Uterus (tissue), 4 donors: ENCODE measurements around the gene RFC4. TPM values are rescaled to one million over a fixed set of nuclear protein-coding genes. Genes with fewer than 3 reads are reported as not detected.

Experiments
- DNase-seq, 2 donors: peaks; one replicate each; pipeline ENCODE4 v3.0.0-alpha.2; 2019 to 2020
- H3K27ac ChIP-seq, 2 donors: fragments of 200-600 bp; sonication (generic); 1 replicate in 1 of 2; 2 replicates in 1 of 2; pipeline ENCODE4 v1.5.1; 2016 to 2018
- H3K27me3 ChIP-seq, 2 donors: fragments of 200-600 bp; sonication (generic); one replicate each; pipeline ENCODE4 v1.5.1; 2018 to 2019; ENCODE audit warnings: control low read depth in 1 of 2
- H3K36me3 ChIP-seq, 2 donors: fragments of 200-600 bp; sonication (generic); one replicate each; pipeline ENCODE4 v1.5.1; 2019; ENCODE audit warnings: control low read depth in 1 of 2
- H3K4me1 ChIP-seq, 2 donors: fragments of 200-600 bp; sonication (generic); one replicate each; pipeline ENCODE4 v1.5.1; 2018 to 2019; ENCODE audit warnings: control low read depth in 1 of 2
- H3K4me3 ChIP-seq, 2 donors: fragments of 200-600 bp; sonication (generic); 1 replicate in 1 of 2; 2 replicates in 1 of 2; pipeline ENCODE4 v1.5.1; 2018 to 2019; ENCODE audit warnings: mild to moderate bottlenecking in 1 of 2
- H3K9me3 ChIP-seq, 2 donors: fragments of 200-600 bp; sonication (generic); one replicate each; pipeline ENCODE4 v1.5.1; 2019; ENCODE audit warnings: control low read depth in 1 of 2
- POLR2A ChIP-seq, 2 donors: fragments of 450-650 bp; IDR thresholded peaks; one replicate each; pipeline ENCODE4 v1.6.1; 2016; ENCODE audit warnings: antibody characterized with exemption in 2 of 2, mild to moderate bottlenecking in 1 of 2, moderate library complexity in 1 of 2
- intact Hi-C: fragments of 100-400 bp; cut with DNase I; formaldehyde crosslinking; loops from one replicate; pipeline ENCODE4 v1.15.1; 2023; ENCODE audit warnings: low total_unique reads
- total RNA-seq, 4 donors: library from RNA; depleted of rRNA in 3 of 4; stranded (reverse); fragments of >200 nt in 3 of 4; gene quantifications; one replicate each; pipeline versions ENCODE4 v1.1.0 to v1.2.4, GENCODE V29; 2014 to 2023
- TF ChIP-seq, protein P1 (sequence below), 4 experiments: fragments of 200-600 bp in 2 of 4; fragments of 450-650 bp in 2 of 4; sonication (generic) in 2 of 4; IDR thresholded peaks; one replicate each; pipeline ENCODE4 v1.5.1; 2016 to 2019; ENCODE audit warnings: antibody characterized with exemption in 4 of 4, mild to moderate bottlenecking in 2 of 4, moderate library complexity in 1 of 4
- donor health status: DM: yes; HTN: yes; CAD: no.

Gene RFC4
- total RNA-seq, 4 donors from 2014 or later: 2.8 to 43.8 (median 26.6) TPM

DNA sequence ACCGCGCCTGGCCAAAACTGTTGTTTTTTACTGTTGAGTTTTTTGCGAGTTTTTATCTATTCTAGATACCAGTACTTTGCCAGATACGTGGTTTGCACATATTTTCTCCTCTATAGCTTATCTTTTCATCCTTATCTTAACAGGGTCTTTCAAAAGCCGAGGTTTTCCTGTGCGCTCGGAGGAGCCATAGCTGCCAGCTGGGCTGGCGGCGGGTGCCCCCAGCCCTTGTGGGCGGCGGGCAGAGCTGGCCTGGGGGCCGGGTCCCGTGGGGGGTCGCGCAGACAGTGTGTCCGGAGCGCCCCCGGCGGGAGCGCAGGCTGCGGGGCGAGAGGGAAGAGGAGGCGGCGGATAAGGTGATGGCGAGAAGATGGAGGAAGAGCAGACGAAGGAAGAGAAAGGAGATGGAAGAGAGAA, 34.0 kb downstream of the RFC4 start:
- intact Hi-C loops: no loop called here
- no peaks in the 10 kb centered on the region for H3K27me3 ChIP-seq
- H3K4me3 ChIP-seq: peak overlapping the region; percentile 12 to 30
- H3K36me3 ChIP-seq: no peaks in the 10 kb centered on the region
- no peaks in the 10 kb centered on the region for H3K9me3 ChIP-seq
- no peaks in the 10 kb centered on the region for H3K4me1 ChIP-seq
- H3K27ac ChIP-seq: no peak overlapping the region
- no peak for DNase-seq
- no peak for TF ChIP-seq POLR2A (IDR thresholded peaks at IDR 0.05)
- TF ChIP-seq, protein P1, sequence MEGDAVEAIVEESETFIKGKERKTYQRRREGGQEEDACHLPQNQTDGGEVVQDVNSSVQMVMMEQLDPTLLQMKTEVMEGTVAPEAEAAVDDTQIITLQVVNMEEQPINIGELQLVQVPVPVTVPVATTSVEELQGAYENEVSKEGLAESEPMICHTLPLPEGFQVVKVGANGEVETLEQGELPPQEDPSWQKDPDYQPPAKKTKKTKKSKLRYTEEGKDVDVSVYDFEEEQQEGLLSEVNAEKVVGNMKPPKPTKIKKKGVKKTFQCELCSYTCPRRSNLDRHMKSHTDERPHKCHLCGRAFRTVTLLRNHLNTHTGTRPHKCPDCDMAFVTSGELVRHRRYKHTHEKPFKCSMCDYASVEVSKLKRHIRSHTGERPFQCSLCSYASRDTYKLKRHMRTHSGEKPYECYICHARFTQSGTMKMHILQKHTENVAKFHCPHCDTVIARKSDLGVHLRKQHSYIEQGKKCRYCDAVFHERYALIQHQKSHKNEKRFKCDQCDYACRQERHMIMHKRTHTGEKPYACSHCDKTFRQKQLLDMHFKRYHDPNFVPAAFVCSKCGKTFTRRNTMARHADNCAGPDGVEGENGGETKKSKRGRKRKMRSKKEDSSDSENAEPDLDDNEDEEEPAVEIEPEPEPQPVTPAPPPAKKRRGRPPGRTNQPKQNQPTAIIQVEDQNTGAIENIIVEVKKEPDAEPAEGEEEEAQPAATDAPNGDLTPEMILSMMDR (IDR thresholded peaks at IDR 0.05): no peak

DNA sequence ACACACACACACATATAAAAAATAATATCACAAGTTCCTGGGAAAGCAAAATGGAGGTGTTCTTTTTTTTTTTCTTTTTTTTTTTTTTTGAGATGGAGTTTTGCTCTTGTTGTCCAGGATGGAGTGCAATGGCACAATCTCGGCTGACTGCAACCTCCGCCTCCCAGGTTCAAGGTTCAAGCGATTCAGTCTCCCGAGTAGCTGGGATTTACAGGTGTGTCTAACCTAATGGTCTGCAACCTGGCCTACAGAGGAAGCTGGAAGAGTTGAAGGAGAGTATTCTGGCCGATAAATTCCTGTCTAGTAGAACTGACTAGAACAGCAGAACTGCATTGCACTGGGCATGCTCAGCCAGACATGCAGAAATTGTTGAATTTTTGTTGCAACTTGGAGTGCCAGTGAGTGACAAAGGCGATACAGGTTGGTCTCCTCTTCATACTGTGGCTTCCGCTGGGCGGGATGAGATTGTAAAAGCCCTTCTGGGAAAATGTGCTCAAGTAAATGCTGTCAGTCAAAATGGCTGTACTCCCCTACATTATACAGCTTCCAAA, 45.3 kb downstream of the RFC4 start:
- H3K4me3 ChIP-seq: no peak overlapping the region
- TF ChIP-seq, protein P1 (IDR thresholded peaks at IDR 0.05): no peak
- TF ChIP-seq POLR2A (IDR thresholded peaks at IDR 0.05): no peak
- H3K27me3 ChIP-seq: no peaks in the 10 kb centered on the region
- DNase-seq: no peak
- no peaks in the 10 kb centered on the region for H3K4me1 ChIP-seq
- H3K27ac ChIP-seq: no peak overlapping the region
- intact Hi-C loops: no loop called here
- H3K9me3 ChIP-seq: no peaks in the 10 kb centered on the region
- H3K36me3 ChIP-seq: no peaks in the 10 kb centered on the region

DNA sequence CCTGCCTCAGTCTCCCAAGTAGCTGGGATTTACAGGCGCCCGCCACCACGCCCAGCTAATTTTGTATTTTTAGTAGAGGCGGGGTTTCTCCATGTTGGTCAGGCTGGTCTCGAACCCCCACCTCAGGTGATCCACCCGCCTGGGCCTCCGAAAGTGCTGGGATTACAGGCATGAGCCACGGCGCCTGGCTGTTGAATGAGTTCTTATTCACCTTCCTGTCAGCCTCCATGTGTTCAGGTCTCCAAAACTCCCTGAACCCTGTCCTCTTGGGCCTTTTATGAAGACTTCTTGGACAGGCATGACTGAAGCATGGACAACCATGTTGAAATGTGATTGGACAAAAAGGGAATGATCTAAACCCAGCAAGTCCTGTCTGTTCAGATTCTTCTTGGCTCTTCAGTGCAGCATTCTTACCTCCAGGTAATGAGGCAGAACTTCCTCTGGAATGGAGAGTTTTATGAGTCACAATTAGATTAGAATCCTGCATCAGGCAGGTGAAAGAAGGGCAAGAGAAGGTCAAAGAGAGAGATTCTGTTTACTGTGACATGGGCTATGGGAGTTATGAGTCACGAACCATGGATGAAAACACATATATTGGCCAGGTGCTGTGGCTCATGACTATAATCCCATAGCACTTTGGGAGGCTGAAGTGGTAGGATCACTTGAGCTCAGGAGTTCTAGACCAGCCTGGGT, 46.0 kb downstream of the RFC4 start:
- no peak for DNase-seq
- H3K27me3 ChIP-seq: no peaks in the 10 kb centered on the region
- TF ChIP-seq, protein P1 (IDR thresholded peaks at IDR 0.05): no peak
- no peak for TF ChIP-seq POLR2A (IDR thresholded peaks at IDR 0.05)
- H3K27ac ChIP-seq: no peak overlapping the region
- no peaks in the 10 kb centered on the region for H3K9me3 ChIP-seq
- no peak overlapping the region for H3K4me3 ChIP-seq
- intact Hi-C loops: no loop called here
- H3K4me1 ChIP-seq: no peaks in the 10 kb centered on the region
- H3K36me3 ChIP-seq: no peaks in the 10 kb centered on the region

DNA sequence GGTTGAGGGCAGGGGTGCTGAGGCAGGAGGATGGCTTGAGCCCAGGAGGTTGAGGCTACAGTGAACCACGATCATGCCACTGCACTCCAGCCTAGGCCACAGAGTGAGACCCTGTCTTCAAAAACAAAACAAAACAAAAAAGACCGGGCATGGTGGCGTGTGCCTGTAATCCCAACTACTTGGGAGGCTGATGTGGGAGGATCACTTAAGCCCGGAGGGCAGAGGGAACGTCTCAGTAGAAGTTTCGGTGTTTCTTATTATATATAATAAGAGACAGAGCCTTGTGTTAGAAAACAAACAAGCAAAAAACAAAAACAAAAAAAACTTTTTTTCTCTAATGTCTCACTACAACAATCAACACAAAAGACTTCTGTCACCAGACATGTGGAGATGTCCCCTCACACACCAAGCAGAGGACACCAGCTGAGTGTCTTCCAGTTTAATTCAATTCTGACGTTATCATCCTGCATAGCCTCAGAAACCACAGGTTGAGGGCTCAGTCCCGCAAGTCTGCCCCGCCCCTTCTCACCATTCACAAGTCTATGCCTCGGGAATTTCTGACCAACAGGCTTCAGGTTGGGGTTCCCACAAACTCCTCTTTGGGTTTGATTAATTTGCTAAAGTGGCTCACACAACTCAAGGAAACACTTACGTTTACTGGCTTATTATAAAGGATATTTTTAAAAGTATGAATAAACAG, 46.9 kb downstream of the RFC4 start:
- H3K4me3 ChIP-seq: no peak overlapping the region
- no peak overlapping the region for H3K27ac ChIP-seq
- DNase-seq: no peak
- TF ChIP-seq, protein P1 (IDR thresholded peaks at IDR 0.05): no peak
- TF ChIP-seq POLR2A (IDR thresholded peaks at IDR 0.05): no peak
- H3K27me3 ChIP-seq: no peaks in the 10 kb centered on the region
- H3K4me1 ChIP-seq: no peaks in the 10 kb centered on the region
- intact Hi-C loops: no loop called here
- no peaks in the 10 kb centered on the region for H3K9me3 ChIP-seq
- no peaks in the 10 kb centered on the region for H3K36me3 ChIP-seq

DNA sequence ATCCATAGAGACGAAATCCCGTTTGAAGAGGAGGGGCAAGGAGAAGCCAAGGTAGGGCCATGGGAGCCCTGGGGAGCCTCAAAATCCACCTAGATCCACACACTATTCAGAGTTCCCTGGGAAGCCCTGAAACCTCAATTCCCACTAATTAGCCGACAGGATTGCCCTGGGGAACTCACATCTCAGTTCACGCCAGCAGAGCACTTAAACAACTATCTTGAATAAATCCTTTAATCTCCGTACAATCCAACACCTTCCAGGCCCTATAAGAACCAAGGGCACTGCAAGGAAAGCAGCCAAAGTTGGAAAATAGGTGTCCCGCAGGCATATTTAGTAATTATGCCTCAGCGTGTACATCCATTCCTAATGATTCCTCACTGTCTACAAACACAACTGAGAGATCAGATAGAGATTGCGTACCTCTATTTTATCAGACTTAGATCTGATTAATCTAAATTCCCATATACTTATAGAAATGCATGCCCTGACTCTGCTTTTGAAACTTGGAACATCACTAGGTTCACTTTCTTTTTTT, 48.5 kb downstream of the RFC4 start:
- TF ChIP-seq POLR2A (IDR thresholded peaks at IDR 0.05): no peak
- TF ChIP-seq, protein P1 (IDR thresholded peaks at IDR 0.05): no peak
- no peak for DNase-seq
- H3K4me3 ChIP-seq: no peak overlapping the region
- no peaks in the 10 kb centered on the region for H3K9me3 ChIP-seq
- no peak overlapping the region for H3K27ac ChIP-seq
- intact Hi-C loops: no loop called here
- no peaks in the 10 kb centered on the region for H3K36me3 ChIP-seq
- H3K4me1 ChIP-seq: no peaks in the 10 kb centered on the region
- no peaks in the 10 kb centered on the region for H3K27me3 ChIP-seq
